ENCODE measurements around the gene ASXL1.
"Not testable (repeated sequence)": the region's sequence is repeated elsewhere in the genome, so short reads cannot be mapped to it uniquely, and the experiment has no call there.

ASXL1 gene

GRCh38 chr20:32397567-32398084 is 39.5 kb downstream of the ASXL1 start:
- TF ChIP-seq CTCF (IDR thresholded peaks at IDR 0.05; ENCODE audit: low read depth, low read length), result no peak
- no peak for DNase-seq (ENCODE audit: low read depth, low spot score)

DNA sequence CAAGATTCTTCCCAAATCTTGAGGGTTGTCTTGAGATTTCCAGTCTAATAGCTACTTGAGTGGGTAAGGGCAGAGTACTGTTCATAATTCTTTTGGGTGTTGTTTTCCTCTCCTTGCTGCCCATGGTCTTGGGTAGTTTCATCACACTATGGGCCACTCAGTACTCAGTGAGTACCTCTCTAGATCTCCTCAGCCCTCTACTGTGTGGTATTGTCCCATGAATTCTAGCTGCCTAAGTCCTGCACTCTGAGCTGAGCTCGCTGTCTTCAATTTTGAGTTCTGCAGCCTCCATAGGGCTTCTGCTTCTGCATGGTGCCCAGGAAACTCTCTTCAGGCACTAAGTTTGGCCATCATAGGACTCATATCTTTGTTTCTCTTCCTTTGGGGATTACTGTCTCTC is 42.3 kb downstream of the ASXL1 start:
- no peak for DNase-seq (ENCODE audit: low read depth, low spot score)
- H3K4me3 ChIP-seq (ENCODE audit: low read depth, low read length), result no peak overlapping the region
- no peak for TF ChIP-seq CTCF (IDR thresholded peaks at IDR 0.05; ENCODE audit: low read depth, low read length)
- in situ Hi-C loops (cut with HindIII; ENCODE audit: low sequenced_read_pairs), result no loop called here

More at GRCh38 chr20:32397567-32398084, 39.5 kb downstream of the ASXL1 start:
- in situ Hi-C loops (cut with HindIII; ENCODE audit: low sequenced_read_pairs), result no loop called here
- H3K4me3 ChIP-seq (ENCODE audit: low read depth, low read length), result no peak overlapping the region

GRCh38 chr20:32404017-32404416 is 45.9 kb downstream of the ASXL1 start:
- no peak for TF ChIP-seq CTCF (IDR thresholded peaks at IDR 0.05; ENCODE audit: low read depth, low read length)
- in situ Hi-C loops (cut with HindIII; ENCODE audit: low sequenced_read_pairs), result no loop called here
- DNase-seq (ENCODE audit: low read depth, low spot score), result no peak
- no peak overlapping the region for H3K4me3 ChIP-seq (ENCODE audit: low read depth, low read length)

DNA sequence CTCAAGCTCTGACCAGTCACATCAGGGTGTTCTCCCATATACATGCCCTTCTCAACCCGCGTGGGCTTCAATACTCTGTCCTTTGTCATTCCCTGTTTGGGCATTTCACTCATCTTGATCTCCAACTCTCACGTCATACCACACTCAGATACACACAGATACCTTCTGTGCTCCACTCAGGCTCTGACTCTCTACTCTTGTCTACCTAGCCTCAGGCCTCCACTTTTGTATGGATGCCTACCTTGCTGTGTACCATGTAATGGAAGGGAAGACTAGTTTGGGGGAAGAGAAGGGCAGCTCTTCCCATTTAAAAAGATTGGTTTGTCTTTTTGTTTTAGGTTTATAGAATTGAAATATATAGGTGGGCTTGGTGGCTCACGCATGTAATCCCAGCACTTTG is 48.6 kb downstream of the ASXL1 start:
- in situ Hi-C loops (cut with HindIII; ENCODE audit: low sequenced_read_pairs), result no loop called here
- no peak overlapping the region for H3K4me3 ChIP-seq (ENCODE audit: low read depth, low read length)
- TF ChIP-seq CTCF (IDR thresholded peaks at IDR 0.05; ENCODE audit: low read depth, low read length), result no peak
- DNase-seq (ENCODE audit: low read depth, low spot score), result no peak

DNA sequence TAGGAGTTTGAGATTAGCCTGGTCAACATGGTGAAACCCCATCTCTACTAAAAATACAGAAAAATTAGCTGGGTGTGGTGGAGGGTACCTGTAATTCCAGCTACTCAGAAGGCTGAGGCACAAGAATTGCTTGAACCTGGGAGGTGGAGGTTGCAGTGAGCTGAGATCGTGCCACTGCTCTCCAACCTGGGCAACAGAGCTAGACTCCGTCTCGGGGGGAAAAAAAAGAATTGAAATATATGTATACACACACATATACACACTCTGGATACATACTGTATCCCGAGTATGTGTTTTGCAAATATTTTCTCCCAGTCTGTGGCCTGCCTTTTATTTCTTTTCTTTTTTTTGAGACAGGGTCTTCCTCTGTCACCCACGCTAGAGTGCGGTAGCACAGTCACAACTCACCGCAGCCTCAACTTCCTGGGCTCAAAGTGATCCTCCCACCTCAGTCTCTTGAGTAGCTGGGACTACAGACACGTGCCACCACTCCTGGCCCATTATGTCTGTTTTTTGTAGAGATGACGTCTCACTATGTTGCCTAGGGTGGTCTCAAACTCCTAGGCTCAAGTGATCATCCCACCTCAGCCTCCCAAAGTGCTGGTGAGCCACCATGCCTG is 49.1 kb downstream of the ASXL1 start:
- in situ Hi-C loops (cut with HindIII; ENCODE audit: low sequenced_read_pairs); H3K4me3 ChIP-seq (ENCODE audit: low read depth, low read length); DNase-seq (ENCODE audit: low read depth, low spot score): not testable (repeated sequence)

DNA sequence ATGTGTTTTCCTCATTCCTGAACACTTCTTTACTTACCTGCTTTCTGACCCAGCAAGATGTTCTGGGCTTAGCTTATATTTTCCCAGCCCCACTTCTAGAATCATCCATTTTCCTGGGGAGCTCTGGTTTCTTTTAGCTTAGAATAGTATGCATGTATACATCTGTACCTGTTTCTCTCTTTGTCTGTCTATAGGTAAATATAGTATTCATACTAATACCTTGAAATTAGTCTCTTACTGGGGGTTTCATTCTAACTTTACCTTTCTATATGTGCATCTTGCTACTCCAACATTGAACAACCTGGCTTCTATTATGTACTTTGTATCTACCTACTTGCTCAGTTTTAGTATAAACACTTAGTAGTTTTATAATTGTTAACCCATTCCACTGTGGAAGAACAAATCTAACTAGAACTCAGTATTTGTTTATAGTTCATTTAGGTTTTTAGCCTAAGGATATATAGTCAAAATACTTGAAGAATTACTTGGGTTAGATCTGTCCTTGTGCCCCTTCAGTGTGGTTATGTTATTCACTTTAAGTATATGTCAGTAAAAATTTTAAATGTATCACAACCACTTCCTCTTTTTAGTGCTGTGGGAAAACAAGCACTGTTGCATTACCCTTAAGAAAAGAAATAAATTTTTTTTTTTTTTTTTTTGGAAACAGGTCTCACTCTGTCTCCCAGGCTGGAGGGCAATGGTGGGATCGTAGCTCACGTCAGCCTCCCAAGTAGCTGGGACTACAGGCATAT is 54.0 kb downstream of the ASXL1 start:
- no peak for DNase-seq (ENCODE audit: low read depth, low spot score)
- in situ Hi-C loops (cut with HindIII; ENCODE audit: low sequenced_read_pairs), result no loop called here
- TF ChIP-seq CTCF (IDR thresholded peaks at IDR 0.05; ENCODE audit: low read depth, low read length), result no peak
- no peak overlapping the region for H3K4me3 ChIP-seq (ENCODE audit: low read depth, low read length)

DNA sequence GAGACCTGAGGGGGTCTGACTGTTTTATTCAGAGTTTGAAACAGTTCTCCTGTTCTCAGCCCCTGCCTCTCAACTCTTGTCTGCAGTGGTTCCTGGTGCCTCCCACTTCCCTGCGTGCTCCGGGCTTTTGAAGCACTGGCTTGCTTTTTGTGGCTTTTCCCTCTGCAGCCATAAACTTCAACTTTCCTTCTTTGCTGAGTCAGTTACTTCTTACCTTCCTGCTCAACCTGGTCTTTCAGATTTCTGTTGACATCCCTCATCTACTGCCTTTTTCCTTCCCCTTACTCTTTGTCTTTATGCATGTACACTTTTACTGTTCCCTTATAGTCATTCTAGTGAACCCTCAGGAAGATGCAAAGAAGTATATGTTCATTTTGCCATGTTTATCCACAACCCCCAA is 57.4 kb downstream of the ASXL1 start:
- TF ChIP-seq CTCF (IDR thresholded peaks at IDR 0.05; ENCODE audit: low read depth, low read length), result no peak
- H3K4me3 ChIP-seq (ENCODE audit: low read depth, low read length), result no peak overlapping the region
- DNase-seq (ENCODE audit: low read depth, low spot score), result no peak
- in situ Hi-C loops (cut with HindIII; ENCODE audit: low sequenced_read_pairs), result no loop called here
